ENCODE measurements around the gene RPS6KA2.
"Not testable (repeated sequence)": the region's sequence is repeated elsewhere in the genome, so short reads cannot be mapped to it uniquely, and the experiment has no call there.

The RPS6KA2 gene

DNA sequence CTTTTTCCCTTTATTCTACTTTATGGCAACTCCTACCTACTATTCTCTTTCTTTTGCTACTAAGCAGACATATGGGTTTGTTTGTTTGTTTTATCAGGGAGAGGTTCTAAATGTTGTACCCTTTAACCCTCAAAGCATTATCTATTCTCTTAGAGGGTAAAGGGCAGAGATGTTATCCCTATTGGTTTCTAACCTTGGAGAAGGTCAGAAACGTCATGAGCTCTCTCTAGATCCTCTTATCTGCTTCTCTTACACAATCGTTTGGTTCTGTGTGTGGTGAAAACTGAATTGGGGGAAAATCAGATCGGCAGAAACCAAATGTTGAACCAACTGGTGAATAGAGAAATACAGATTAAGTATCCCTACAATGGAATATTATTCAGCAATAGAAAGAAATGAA is 237.9 kb downstream of the RPS6KA2 start:
- DNase-seq = no peak
- in situ Hi-C loops (cut with HindIII; ENCODE audit: low pct_ligation_motif_present, low pct_unique_long_range_greater_than_20kb, low sequenced_read_pairs) = no loop called here

GRCh38 chr6:166388290-166389004 is 238.6 kb downstream of the RPS6KA2 start:
- DNase-seq = no peak
- in situ Hi-C loops (cut with HindIII; ENCODE audit: low pct_ligation_motif_present, low pct_unique_long_range_greater_than_20kb, low sequenced_read_pairs) = no loop called here

GRCh38 chr6:166387642-166388289 is 239.3 kb downstream of the RPS6KA2 start:
- in situ Hi-C loops (cut with HindIII; ENCODE audit: low pct_ligation_motif_present, low pct_unique_long_range_greater_than_20kb, low sequenced_read_pairs) = no loop called here
- no peak for DNase-seq

GRCh38 chr6:166387098-166387497 is 240.0 kb downstream of the RPS6KA2 start:
- in situ Hi-C loops (cut with HindIII; ENCODE audit: low pct_ligation_motif_present, low pct_unique_long_range_greater_than_20kb, low sequenced_read_pairs) = not testable (repeated sequence)

GRCh38 chr6:166386111-166386510 is 240.9 kb downstream of the RPS6KA2 start:
- DNase-seq = no peak
- in situ Hi-C loops (cut with HindIII; ENCODE audit: low pct_ligation_motif_present, low pct_unique_long_range_greater_than_20kb, low sequenced_read_pairs) = no loop called here

More at GRCh38 chr6:166387098-166387497, 240.0 kb downstream of the RPS6KA2 start:
- not testable (repeated sequence) for DNase-seq

DNA sequence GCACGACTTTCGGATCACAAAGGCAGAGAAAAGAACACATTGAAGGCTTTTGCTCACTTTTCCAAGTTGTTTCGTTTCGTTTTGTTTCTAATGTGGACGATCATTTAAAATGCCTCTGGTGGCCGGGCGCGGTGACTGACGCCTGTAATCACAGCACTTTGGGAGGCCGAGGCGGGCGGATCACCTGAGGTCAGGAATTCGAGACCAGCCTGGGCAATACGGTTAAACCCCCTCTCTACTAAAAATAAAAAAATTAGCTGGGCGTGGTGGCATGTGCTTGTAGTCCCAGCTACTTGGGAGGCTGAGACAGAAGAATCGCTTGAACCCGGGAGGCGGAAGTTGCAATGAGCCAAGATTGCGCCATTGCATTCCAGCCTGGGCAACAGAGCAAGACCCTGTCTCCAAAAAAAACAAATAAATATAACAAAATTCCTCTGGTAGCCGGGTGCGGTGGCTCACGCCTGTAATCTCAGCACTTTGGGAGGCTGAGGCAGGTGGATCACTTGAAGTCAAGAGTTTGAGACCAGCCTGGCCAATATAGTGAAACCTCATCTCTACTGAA is 243.2 kb downstream of the RPS6KA2 start:
- DNase-seq; in situ Hi-C loops (cut with HindIII; ENCODE audit: low pct_ligation_motif_present, low pct_unique_long_range_greater_than_20kb, low sequenced_read_pairs): not testable (repeated sequence)

GRCh38 chr6:166382933-166383801 is 243.9 kb downstream of the RPS6KA2 start, which contains the start of gene MPC1:
TSS of gene MPC1 (minus strand) at chr6:166382940. CDS start at chr6:166382876, 64 bp downstream.
- in situ Hi-C loops (cut with HindIII; ENCODE audit: low pct_ligation_motif_present, low pct_unique_long_range_greater_than_20kb, low sequenced_read_pairs) = no loop called here
- peak; percentile 93 for DNase-seq

- in situ Hi-C loops (cut with HindIII; ENCODE audit: low pct_ligation_motif_present, low pct_unique_long_range_greater_than_20kb, low sequenced_read_pairs) = no loop called here
- DNase-seq = no peak
Measured at GRCh38 chr6:166382500-166382932, 244.5 kb downstream of the RPS6KA2 start.

DNA sequence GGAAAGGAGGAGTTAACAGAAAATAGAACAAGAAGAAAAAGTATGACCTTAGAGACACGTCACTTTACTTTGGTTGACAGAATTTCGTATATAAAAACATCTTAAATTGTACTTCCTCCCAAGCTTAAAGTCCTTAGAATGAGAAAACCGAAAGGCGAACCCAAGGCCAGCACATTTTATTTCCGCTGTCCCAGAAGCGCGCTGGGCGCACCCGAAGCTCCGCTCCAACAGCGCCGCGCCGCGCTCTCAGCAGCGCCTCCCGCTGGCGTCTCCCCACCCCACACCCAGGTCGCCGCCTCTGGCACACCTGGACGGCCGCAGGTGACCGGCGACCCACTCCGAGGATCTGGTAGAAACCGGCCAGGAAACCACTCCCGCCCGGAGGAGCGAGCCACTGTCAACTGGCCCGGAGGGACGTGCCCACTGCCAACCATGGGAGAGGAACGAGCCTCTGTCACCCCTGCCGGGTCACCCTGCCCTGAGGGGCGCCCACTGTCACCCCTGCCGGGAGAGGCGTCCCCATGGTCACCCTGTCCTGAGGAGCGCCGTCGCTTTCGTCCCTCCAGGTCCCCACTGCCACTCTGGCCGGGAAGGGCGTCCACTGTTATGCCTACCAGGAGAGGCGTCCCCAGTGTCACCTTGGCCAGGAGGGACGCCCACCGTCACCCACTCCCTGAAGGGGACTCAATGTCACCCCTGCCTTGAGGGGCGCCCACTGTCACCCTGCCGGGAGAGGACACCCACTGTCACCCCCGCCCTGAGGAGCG is 245.1 kb downstream of the RPS6KA2 start:
- in situ Hi-C loops (cut with HindIII; ENCODE audit: low pct_ligation_motif_present, low pct_unique_long_range_greater_than_20kb, low sequenced_read_pairs) = no loop called here
- DNase-seq = peak; percentile 62

GRCh38 chr6:166381381-166381732 is 245.7 kb downstream of the RPS6KA2 start:
- no peak for DNase-seq

DNA sequence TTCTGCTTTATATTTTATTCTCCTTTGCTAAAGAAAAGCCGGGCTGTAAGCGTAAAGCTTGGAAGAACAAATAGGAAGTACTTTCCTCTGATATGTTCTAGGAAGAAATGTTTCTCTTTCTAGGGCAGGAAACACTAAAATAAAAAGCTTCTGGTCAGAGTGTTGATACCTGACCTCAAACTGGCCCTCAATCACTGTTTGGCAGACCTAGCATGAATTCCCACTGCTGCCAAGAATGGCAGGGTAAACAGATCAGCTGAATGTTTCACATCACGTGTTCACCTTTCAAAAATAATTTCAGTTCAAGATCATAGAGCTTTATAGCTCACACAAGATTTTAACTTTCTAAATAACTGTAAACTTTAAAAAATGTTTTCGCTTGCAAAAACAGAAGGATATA is 247.3 kb downstream of the RPS6KA2 start:
- in situ Hi-C loops (cut with HindIII; ENCODE audit: low pct_ligation_motif_present, low pct_unique_long_range_greater_than_20kb, low sequenced_read_pairs) = no loop called here
- no peak for DNase-seq

More at GRCh38 chr6:166381381-166381732, 245.7 kb downstream of the RPS6KA2 start:
- in situ Hi-C loops (cut with HindIII; ENCODE audit: low pct_ligation_motif_present, low pct_unique_long_range_greater_than_20kb, low sequenced_read_pairs) = no loop called here

DNA sequence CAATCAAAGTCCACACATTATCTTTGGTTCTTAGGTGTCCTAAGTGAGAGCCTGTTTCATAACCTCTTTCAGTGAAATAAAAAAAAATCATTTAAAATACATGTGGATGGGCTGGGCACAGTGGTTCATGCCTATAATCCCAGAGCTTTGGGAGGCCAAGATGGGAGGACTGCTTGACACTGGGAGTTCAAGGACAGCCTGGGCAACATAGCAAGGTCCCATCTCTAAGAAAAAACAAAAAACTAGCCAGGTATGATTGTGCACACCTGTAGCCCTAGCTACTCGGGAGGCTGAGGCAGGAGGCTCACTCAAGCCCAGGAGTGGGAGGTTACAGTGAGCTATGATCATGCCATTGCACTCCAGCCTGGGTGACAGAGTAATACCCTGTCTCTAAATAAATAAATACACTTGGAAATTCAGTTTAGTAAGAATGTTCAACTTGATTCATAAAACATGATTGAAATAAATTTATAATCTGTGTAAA is 247.9 kb downstream of the RPS6KA2 start:
- no peak for DNase-seq
- in situ Hi-C loops (cut with HindIII; ENCODE audit: low pct_ligation_motif_present, low pct_unique_long_range_greater_than_20kb, low sequenced_read_pairs) = no loop called here

DNA sequence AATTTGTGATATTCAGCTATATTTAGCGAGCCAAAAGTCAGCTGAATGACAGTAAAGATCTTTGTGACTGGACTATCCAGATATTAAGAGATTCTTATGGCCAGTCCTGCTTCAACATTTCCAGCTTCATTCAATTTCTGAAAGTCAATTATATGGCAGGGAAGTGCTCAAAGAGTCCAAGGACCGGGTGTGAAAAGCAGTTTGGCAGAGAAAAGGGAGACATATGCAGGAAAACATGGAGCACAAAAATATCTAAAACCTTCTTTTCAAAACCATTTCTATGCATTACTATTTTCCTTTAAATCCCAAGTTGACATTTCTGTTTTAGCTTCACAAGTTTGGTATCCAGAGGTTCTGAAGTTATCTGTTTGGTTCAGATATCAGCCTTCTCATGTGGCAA is 249.3 kb downstream of the RPS6KA2 start:
- in situ Hi-C loops (cut with HindIII; ENCODE audit: low pct_ligation_motif_present, low pct_unique_long_range_greater_than_20kb, low sequenced_read_pairs) = no loop called here
- no peak for DNase-seq

GRCh38 chr6:166375013-166375412 is 252.0 kb downstream of the RPS6KA2 start:
- DNase-seq = no peak
- in situ Hi-C loops (cut with HindIII; ENCODE audit: low pct_ligation_motif_present, low pct_unique_long_range_greater_than_20kb, low sequenced_read_pairs) = no loop called here

GRCh38 chr6:166370489-166370888 is 256.6 kb downstream of the RPS6KA2 start:
- DNase-seq = no peak
- in situ Hi-C loops (cut with HindIII; ENCODE audit: low pct_ligation_motif_present, low pct_unique_long_range_greater_than_20kb, low sequenced_read_pairs) = no loop called here

GRCh38 chr6:166369782-166370181 is 257.3 kb downstream of the RPS6KA2 start:
- no peak for DNase-seq
- in situ Hi-C loops (cut with HindIII; ENCODE audit: low pct_ligation_motif_present, low pct_unique_long_range_greater_than_20kb, low sequenced_read_pairs) = no loop called here

DNA sequence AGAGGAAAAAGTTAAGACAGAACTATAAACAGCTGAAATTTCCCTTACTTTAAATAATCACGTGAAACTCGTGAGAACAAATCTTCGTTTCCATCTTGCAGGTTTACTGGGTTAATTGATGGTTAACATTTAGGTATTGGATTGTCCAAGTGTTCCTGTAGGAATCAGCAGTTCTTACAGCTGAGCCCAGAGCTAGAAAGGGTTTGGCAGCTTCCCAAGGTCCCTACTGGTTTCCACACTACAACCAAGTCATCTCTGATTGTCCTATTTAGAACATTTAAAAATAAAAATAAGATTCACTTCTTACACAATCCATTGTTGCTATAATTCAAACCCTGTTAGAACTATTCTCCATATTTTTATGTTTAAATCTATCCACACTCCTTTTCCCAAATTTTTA is 260.1 kb downstream of the RPS6KA2 start:
- DNase-seq = no peak
- in situ Hi-C loops (cut with HindIII; ENCODE audit: low pct_ligation_motif_present, low pct_unique_long_range_greater_than_20kb, low sequenced_read_pairs) = no loop called here

DNA sequence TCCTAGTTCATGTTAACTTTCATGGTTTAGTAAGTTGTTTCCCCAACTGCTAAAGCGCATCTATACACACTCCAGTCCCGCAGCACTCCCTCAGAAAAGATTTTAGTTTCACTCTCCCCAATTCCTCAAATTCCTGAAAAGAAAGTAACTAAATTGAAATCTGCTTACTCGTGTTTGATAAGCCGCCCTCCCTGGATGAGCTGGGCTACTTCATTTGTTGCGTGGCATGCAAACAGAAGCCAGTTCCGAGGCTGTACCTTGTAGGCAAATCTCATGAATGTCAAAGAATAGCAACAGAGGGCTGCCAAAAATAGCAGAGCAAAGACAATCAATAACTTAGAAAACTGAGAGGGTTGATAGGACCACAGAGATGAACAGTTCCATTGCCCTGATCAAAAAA is 261.2 kb downstream of the RPS6KA2 start:
- in situ Hi-C loops (cut with HindIII; ENCODE audit: low pct_ligation_motif_present, low pct_unique_long_range_greater_than_20kb, low sequenced_read_pairs) = no loop called here

More for the DNA sequence above, 261.2 kb downstream of the RPS6KA2 start:
- DNase-seq = no peak
